Measurements from ENCODE around the gene CPXM2.

The CPXM2 gene

GRCh38 chr10:123891144-123892071, at the start of gene CPXM2:
TSS of gene CPXM2 (minus strand) at chr10:123891807. CDS start at chr10:123891659, 148 bp downstream.
- no peak for DNase-seq (ENCODE audit: low spot score)

DNA sequence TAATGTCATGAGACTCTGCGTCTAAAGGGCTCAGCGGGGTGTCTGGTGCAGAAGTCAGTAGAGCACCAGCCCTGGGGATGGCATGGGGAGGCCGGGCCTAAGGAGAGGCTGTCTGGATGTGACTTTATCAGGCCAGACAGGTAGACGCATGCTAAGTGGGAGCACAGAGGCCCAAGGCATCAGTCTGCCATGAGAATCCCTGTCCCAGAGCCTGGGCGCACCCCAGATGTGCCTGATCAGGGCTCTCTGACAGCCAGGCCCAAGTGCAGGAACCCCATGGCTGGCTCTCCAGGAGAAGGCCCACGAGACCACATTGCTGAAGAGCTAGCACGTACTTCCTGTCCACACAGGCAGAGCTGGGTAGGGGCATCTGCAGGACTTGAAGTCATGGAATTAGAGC, 48.0 kb upstream of the CPXM2 start:
- DNase-seq (ENCODE audit: low spot score) = no peak

- DNase-seq (ENCODE audit: low spot score) = no peak
Observed at GRCh38 chr10:123938890-123939289, 47.3 kb upstream of the CPXM2 start.

- DNase-seq (ENCODE audit: low spot score) = no peak
Observed at GRCh38 chr10:123936426-123936825, 44.8 kb upstream of the CPXM2 start.

- no peak for DNase-seq (ENCODE audit: low spot score)
Observed at GRCh38 chr10:123935680-123936079, 44.1 kb upstream of the CPXM2 start.

GRCh38 chr10:123934846-123935245, 43.2 kb upstream of the CPXM2 start:
- DNase-seq (ENCODE audit: low spot score) = no peak

DNA sequence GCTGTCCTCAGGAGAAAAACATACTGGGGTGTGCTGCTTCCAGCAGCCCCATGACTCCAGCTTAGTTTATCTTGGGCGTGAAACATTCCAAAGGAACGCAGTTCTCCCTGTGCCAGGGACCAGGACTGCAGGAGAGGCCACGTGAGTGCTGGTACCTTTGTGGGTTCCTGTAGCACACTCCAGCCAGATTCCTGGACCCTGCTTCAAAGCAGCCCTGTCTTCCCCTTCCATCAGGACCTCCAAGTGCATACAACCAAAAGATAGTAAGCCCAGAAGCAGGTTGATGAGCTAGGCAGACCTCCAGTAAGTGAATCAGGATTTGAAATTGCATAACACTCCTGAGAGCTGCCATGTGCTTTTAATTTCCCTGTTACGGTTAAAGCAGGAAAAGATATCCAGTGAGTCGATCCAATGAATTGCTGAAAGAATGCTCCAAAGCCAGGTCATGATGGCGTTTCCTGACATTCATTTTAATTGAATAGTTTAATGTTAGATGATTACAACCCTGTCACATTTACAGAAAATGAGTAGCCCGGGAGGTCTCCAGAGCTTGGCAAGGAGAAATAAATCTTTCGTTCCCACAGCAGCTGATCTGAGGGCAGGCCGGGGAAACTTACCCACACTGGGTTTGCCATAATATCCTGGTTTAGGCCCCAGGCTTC, 38.9 kb upstream of the CPXM2 start:
- DNase-seq (ENCODE audit: low spot score) = no peak

DNA sequence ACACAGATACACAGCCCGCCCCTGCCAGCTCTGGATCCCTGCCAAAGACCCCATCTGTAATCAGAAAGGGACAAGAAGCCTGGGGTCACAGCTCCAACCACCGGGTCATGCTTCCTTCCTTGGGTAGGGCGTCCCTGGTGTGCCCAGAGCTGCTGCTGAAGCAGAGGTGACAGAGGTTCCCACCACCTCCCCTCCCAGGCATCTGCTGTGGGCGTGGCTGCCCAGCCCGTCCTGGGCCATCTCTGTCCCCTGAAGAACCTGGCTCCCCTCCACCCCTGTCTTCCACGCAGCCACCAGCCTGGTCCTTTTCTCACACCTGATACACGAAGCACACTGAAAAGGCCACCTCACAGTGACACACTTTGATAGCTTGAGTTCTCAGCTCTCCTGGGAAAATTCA, 38.2 kb upstream of the CPXM2 start:
- no peak for DNase-seq (ENCODE audit: low spot score)

GRCh38 chr10:123928427-123928826, 36.8 kb upstream of the CPXM2 start:
- DNase-seq (ENCODE audit: low spot score) = no peak

GRCh38 chr10:123926401-123927264, 35.0 kb upstream of the CPXM2 start:
- no peak for DNase-seq (ENCODE audit: low spot score)

- DNase-seq (ENCODE audit: low spot score) = no peak
Observed at GRCh38 chr10:123922126-123922525, 30.5 kb upstream of the CPXM2 start.

GRCh38 chr10:123916775-123917174, 25.2 kb upstream of the CPXM2 start:
- DNase-seq (ENCODE audit: low spot score) = no peak

DNA sequence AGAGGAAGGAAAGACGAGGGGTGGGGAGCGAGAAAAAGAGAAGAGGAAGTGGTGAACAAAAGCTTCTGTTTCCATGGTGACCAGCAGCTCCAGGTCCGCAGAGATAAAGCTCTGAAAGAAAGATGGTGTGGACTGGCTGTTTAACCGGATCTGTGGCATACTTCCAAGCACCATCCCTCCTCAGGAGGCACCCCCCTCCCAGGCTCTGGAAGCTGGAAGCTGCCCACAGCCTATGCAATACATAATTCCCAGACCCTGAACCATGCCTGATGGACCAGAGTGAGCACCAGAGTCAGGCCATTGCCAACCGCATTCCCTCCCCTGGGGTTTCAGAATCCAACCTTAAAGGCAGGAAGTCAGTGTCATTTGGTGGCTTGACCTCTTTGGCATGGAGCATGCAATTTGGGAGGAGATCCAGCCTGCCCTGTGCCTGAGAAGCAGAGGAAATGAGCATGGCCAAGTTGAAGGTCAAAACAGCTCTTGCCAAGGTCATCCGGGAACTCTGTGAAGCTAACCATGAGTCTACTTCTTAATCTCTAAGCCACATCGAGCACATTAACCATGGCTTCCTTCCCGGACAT, 22.2 kb upstream of the CPXM2 start:
- no peak for DNase-seq (ENCODE audit: low spot score)

GRCh38 chr10:123912871-123913270, 21.3 kb upstream of the CPXM2 start:
- no peak for DNase-seq (ENCODE audit: low spot score)

DNA sequence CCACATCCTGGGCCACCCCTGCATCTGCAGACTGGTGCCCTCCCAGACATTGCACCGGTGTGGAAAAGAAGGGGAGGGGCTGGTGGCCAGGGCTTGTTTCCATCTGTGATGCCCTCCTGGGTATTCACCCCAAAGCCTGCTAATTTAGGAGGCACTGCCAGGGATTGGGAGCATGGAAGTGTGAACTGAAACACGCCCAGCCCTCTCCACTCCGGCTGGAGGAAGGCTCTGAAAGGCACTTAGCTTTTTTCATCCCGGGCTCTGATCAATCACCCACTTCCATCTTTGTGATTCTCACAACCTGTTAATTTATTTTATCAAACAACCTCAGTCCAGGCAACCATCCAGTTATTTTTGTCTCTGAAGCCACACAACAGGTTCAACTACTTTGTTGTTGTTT, 20.9 kb upstream of the CPXM2 start:
- DNase-seq (ENCODE audit: low spot score) = no peak

GRCh38 chr10:123911866-123912265, 20.3 kb upstream of the CPXM2 start:
- DNase-seq (ENCODE audit: low spot score) = no peak

DNA sequence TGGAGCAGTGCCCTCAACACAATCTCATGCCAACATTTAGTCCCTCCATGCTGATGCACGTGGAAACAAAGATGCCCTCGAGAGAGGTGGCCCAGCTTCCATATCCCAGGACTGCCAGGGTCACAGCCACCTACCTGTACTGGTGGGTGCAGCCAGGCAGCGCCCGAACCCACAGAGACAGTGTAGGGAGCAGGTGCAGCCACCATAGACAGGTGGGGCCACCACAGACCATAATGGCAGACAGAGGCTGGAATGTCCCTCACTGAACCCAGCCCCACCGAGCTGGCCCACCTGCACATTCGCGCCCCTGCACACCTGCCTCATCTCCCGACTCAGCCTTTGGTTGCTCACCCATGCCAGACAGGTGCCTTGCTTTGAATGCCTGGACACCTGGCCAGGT, 18.3 kb upstream of the CPXM2 start:
- DNase-seq (ENCODE audit: low spot score) = no peak

DNA sequence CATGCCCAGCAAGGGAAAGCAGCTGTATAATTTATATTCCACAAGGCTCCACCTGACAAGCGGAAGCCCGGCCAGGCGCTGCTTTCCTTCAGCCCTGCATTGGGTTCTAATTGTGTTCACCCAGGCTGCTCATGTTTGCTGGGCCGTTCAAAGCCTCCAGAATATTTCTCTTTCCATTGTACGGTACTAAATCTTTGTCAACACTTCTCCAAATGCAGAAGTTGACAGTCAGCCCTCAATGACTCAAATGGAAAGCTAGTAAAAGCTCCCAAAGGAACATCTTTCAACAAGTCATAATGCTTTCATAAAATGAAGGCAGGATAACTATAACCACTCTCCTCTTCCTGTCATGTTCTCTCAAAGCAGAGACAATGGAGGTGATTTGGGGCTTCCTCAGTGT, 17.8 kb upstream of the CPXM2 start:
- DNase-seq (ENCODE audit: low spot score) = no peak

DNA sequence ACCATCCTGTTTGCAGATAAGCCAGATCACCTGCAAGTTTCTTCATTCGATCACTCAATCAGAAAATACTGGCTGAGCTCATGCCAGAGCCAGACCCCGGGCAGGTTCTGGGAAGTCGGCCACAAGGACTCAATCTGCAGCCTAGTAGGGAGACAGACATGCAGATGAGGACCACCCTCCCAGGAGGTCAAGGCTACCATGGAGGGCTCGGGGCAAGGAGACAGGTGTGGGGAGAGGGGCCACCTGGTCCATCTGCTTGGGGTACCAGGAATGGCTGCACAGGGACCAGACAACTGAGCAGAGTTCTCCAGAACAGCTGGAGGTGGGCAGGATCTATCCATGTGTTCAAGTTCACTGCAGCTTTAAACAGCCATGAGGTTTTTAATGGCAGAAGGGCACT, 16.8 kb upstream of the CPXM2 start:
- no peak for DNase-seq (ENCODE audit: low spot score)

GRCh38 chr10:123906884-123907652, 15.5 kb upstream of the CPXM2 start:
- DNase-seq (ENCODE audit: low spot score) = no peak

GRCh38 chr10:123906296-123906695, 14.7 kb upstream of the CPXM2 start:
- no peak for DNase-seq (ENCODE audit: low spot score)

Data from hepatic stellate cell (primary cell).